Measurements from ENCODE around the gene P2RX7.

DNA sequence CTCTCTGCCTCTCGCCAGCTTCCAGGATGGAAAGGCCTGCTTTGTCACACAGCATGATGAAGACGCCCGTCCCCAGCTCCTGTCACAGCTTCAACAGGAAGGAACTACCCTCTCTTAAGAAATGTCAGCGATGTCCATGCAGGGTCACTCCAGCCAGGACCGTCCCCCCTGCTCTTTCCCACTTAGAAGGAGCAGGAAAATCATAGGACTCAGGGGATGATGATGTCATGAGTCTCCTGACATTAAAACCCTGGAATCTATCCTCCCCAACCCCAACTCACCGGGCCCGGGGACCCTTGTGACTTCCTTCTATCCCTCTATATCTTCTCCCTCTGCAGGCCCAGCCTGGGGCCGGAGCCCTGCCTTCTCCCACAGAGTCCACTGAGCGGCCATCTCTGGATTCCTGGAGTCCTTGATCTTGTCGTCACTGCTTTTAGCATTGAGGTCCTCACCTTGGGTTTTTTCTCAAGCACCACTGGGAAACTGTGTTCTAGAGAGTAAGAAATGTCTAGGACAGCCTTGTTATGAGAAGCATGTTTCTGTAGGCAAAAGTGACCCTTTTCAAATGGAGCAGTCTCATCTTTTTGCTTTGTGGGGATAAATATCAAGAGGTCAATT is 42.8 kb upstream of the P2RX7 start:
- TF ChIP-seq, protein P1, sequence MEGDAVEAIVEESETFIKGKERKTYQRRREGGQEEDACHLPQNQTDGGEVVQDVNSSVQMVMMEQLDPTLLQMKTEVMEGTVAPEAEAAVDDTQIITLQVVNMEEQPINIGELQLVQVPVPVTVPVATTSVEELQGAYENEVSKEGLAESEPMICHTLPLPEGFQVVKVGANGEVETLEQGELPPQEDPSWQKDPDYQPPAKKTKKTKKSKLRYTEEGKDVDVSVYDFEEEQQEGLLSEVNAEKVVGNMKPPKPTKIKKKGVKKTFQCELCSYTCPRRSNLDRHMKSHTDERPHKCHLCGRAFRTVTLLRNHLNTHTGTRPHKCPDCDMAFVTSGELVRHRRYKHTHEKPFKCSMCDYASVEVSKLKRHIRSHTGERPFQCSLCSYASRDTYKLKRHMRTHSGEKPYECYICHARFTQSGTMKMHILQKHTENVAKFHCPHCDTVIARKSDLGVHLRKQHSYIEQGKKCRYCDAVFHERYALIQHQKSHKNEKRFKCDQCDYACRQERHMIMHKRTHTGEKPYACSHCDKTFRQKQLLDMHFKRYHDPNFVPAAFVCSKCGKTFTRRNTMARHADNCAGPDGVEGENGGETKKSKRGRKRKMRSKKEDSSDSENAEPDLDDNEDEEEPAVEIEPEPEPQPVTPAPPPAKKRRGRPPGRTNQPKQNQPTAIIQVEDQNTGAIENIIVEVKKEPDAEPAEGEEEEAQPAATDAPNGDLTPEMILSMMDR (IDR thresholded peaks at IDR 0.05; ENCODE audit: insufficient read depth, low read depth, low read length) = no peak
- no peak for TF ChIP-seq EZH2 (IDR thresholded peaks at IDR 0.05; ENCODE audit: insufficient read depth, low read length)
